GM12892 (cell line): Measurements from ENCODE around the gene PKNOX1.
"Not testable (repeated sequence)": the region's sequence is repeated elsewhere in the genome, so short reads cannot be mapped to it uniquely, and the experiment has no call there.

Source experiments
- DNase-seq: peaks from one replicate; pipeline ENCODE4 v3.0.0; 2011; ENCODE audit not compliant: insufficient read length
- FAIRE-seq: peaks from 2 replicates; lab custom pipeline; 2011; peaks lifted over from hg19 to GRCh38; lab: Jason Lieb, UNC
- POLR2A ChIP-seq: IDR thresholded peaks from 2 replicates; pipeline ENCODE4 v1.6.1; 2011; ENCODE audit warnings: low read depth, low read length, control low read depth
- POLR2AphosphoS5 ChIP-seq: IDR thresholded peaks from 2 replicates; pipeline ENCODE4 v1.6.1; 2011; ENCODE audit warnings: low read depth, low read length, control low read depth
- TAF1 ChIP-seq: IDR thresholded peaks from 2 replicates; pipeline ENCODE4 v1.6.1; 2011; ENCODE audit warnings: low read depth, mild to moderate bottlenecking, control low read depth, low read length, borderline replicate concordance

The PKNOX1 gene

GRCh38 chr21:42981214-42981523, 6.8 kb downstream of the PKNOX1 start:
- FAIRE-seq (no peak), DNase-seq (no peak)
- TF ChIP-seq POLR2A (no peak), TAF1 (no peak), POLR2AphosphoS5 (no peak)

- no peak for FAIRE-seq
- no peak for DNase-seq
- TF ChIP-seq POLR2A, result no peak
- no peak for TF ChIP-seq POLR2AphosphoS5
- no peak for TF ChIP-seq TAF1
These were observed 7.5 kb downstream of the PKNOX1 start for GRCh38 chr21:42981862-42982261.

GRCh38 chr21:42983103-42983502, 8.7 kb downstream of the PKNOX1 start:
- TF ChIP-seq TAF1, result no peak
- no peak for TF ChIP-seq POLR2A
- TF ChIP-seq POLR2AphosphoS5, result no peak
- DNase-seq (no peak), FAIRE-seq (no peak)

- no peak for FAIRE-seq
These were observed 9.5 kb downstream of the PKNOX1 start for GRCh38 chr21:42983869-42984268.

GRCh38 chr21:42986125-42986783, 11.9 kb downstream of the PKNOX1 start:
- TF ChIP-seq POLR2AphosphoS5 (no peak), TAF1 (no peak), POLR2A (no peak)
- DNase-seq, result no peak
- no peak for FAIRE-seq

More at GRCh38 chr21:42983869-42984268, 9.5 kb downstream of the PKNOX1 start:
- DNase-seq, result no peak
- no peak for TF ChIP-seq TAF1
- no peak for TF ChIP-seq POLR2A
- no peak for TF ChIP-seq POLR2AphosphoS5

GRCh38 chr21:42988236-42988965, 14.0 kb downstream of the PKNOX1 start:
- no peak for TF ChIP-seq POLR2AphosphoS5
- no peak for TF ChIP-seq POLR2A
- TF ChIP-seq TAF1, result no peak
- FAIRE-seq, result no peak
- DNase-seq, result no peak

GRCh38 chr21:42989370-42989769, 15.0 kb downstream of the PKNOX1 start:
- DNase-seq, FAIRE-seq: not testable (repeated sequence)

GRCh38 chr21:42989816-42990650, 15.7 kb downstream of the PKNOX1 start:
- no peak for FAIRE-seq

GRCh38 chr21:42991992-42992740, 17.8 kb downstream of the PKNOX1 start:
- no peak for FAIRE-seq
- DNase-seq, result no peak

More at GRCh38 chr21:42989816-42990650, 15.7 kb downstream of the PKNOX1 start:
- TF ChIP-seq TAF1 (no peak), POLR2AphosphoS5 (no peak), POLR2A (no peak)
- DNase-seq, result no peak

GRCh38 chr21:42993051-42993712, 18.8 kb downstream of the PKNOX1 start:
- FAIRE-seq (no peak), DNase-seq (no peak)
- TF ChIP-seq TAF1 (no peak), POLR2AphosphoS5 (no peak), POLR2A (no peak)

More at GRCh38 chr21:42991992-42992740, 17.8 kb downstream of the PKNOX1 start:
- TF ChIP-seq POLR2A (no peak), TAF1 (no peak), POLR2AphosphoS5 (no peak)
